Posterior cingulate gyrus (tissue), 11 donors: ENCODE results near the gene EME1.
A peak's percentile ranks its signal among the peaks of the same experiment; 100 is the strongest.
"Not testable (repeated sequence)": the region's sequence is repeated elsewhere in the genome, so short reads cannot be mapped to it uniquely, and the experiment has no call there.

Source experiments
- DNase-seq, 10 donors: peaks; one replicate each; pipeline versions ENCODE4 v3.0.0 to v3.0.0-alpha.2; 2020 to 2021; ENCODE audit warnings: mixed read lengths in 3 of 10
- intact Hi-C: fragments of 100-400 bp; cut with DNase I; formaldehyde crosslinking; loops from one replicate; pipeline ENCODE4 v1.15.1; 2023

EME1 gene

GRCh38 chr17:50422738-50423137, 49.7 kb downstream of the EME1 start:
- intact Hi-C loops = no loop called here
- no peak for DNase-seq

GRCh38 chr17:50423553-50424159, 50.6 kb downstream of the EME1 start:
- intact Hi-C loops = no loop called here
- DNase-seq = peak in 1 of 10 donors; percentile 22

- peak in 1 of 10 donors; percentile 10 for DNase-seq
- intact Hi-C loops = no loop called here
These were observed 51.4 kb downstream of the EME1 start for GRCh38 chr17:50424246-50424995.

- DNase-seq = peak in 1 of 10 donors; percentile 74
- intact Hi-C loops = no loop called here
These were observed 52.1 kb downstream of the EME1 start for GRCh38 chr17:50424996-50425681.

- intact Hi-C loops = no loop called here
- DNase-seq = peak in 5 of 10 donors; percentile 19 to 82 (median 38)
These were observed 52.8 kb downstream of the EME1 start, which contains the start of gene ACSF2 for GRCh38 chr17:50425682-50426471. TSS of gene ACSF2 (plus strand) at chr17:50426218. CDS start at chr17:50426262, 44 bp downstream.

DNA sequence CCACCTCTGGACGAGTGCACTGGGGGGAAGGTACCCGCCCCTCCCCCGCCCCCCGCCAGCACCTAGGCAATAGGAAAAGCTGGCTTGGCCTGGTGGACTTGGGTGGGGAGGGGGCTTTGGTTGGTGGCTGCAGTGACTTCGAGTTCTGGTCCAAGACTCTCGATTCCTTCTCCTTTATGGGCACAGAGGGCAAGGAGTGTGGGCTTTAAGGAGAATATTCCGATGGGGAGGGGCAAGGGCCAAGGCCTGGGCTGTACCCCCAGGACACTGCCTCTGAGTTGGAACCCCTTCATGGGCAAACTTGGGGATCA, 53.4 kb downstream of the EME1 start:
- intact Hi-C loops = no loop called here

GRCh38 chr17:50426814-50427787, 54.1 kb downstream of the EME1 start:
- DNase-seq = peak in 1 of 10 donors; percentile 67
- intact Hi-C loops = no loop called here

More for the DNA sequence above, 53.4 kb downstream of the EME1 start:
- peak in 1 of 10 donors; percentile 33 for DNase-seq

DNA sequence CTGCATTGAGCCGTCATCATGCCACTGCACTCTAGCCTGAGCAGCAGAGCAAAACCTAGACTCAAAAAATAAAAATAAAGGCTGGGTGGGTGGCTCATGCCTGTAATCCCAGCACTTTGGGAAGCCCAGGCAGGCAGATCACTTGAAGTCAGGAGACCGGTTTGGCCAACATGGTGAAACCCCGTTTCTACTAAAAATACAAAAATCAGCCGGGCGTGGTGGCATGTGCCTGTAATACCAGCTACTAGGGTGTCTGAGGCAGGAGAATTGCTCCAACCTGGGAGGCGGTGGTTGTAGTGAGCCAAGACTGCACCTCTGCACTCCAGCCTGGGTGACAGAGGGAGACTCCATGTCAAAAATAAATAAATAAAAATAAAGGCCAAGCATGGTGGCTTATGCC, 55.1 kb downstream of the EME1 start:
- intact Hi-C loops, DNase-seq: not testable (repeated sequence)

- no peak for DNase-seq
- intact Hi-C loops = no loop called here
These were observed 55.9 kb downstream of the EME1 start for GRCh38 chr17:50428831-50429424.

- no peak for DNase-seq
These were observed 56.8 kb downstream of the EME1 start for GRCh38 chr17:50429793-50430192.

More at GRCh38 chr17:50429793-50430192, 56.8 kb downstream of the EME1 start:
- intact Hi-C loops = no loop called here
